WTC11 (cell line): ENCODE data around the gene PLD3.

ENCODE experiments used
- ATF3 ChIP-seq: sonication (generic); formaldehyde crosslinking; conservative IDR thresholded peaks from 2 replicates; pipeline ENCODE4 v1.8.1; 2022; ENCODE audit warnings: mild to moderate bottlenecking, missing genetic modification reagents
- CBFB ChIP-seq: sonication (generic); formaldehyde crosslinking; IDR thresholded peaks from 2 replicates; pipeline ENCODE4 v1.8.1; 2022; ENCODE audit warnings: mild to moderate bottlenecking, low read depth, missing genetic modification reagents
- CTCF ChIP-seq: fragments of 200-600 bp; IDR thresholded peaks from 2 replicates; pipeline ENCODE4 v1.8.0; 2022; ENCODE audit warnings: antibody characterized with exemption
- E2F1 ChIP-seq: sonication (generic); formaldehyde crosslinking; IDR thresholded peaks from 2 replicates; pipeline ENCODE4 v1.8.0; 2022; ENCODE audit warnings: mild to moderate bottlenecking, missing genetic modification reagents
- E2F5 ChIP-seq: sonication (generic); formaldehyde crosslinking; IDR thresholded peaks from 2 replicates; pipeline ENCODE4 v1.8.1; 2022; ENCODE audit warnings: mild to moderate bottlenecking, moderate library complexity, missing genetic modification reagents
- TEAD1 ChIP-seq: sonication (generic); formaldehyde crosslinking; IDR thresholded peaks from 2 replicates; pipeline ENCODE4 v1.8.0; 2022; ENCODE audit warnings: mild to moderate bottlenecking, missing genetic modification reagents
- ZNF138 ChIP-seq: sonication (generic); formaldehyde crosslinking; conservative IDR thresholded peaks from 2 replicates; pipeline ENCODE4 v1.8.1; 2022; ENCODE audit warnings: mild to moderate bottlenecking, moderate library complexity, missing genetic modification reagents

GRCh38 chr19:40392894-40393517 lies 44.5 kb downstream of the PLD3 start:
- no peak for TF ChIP-seq CTCF
- TF ChIP-seq E2F5 (CRISPR knock-in tag): no peak
- TF ChIP-seq ATF3 (CRISPR knock-in tag): no peak
- no peak for TF ChIP-seq E2F1 (CRISPR knock-in tag)
- no peak for TF ChIP-seq ZNF138 (CRISPR knock-in tag)
- TF ChIP-seq TEAD1 (CRISPR knock-in tag): no peak
- no peak for TF ChIP-seq CBFB (CRISPR knock-in tag)
